Measurements from ENCODE around the gene PHLDA2.
A peak's percentile ranks its signal among the peaks of the same experiment; 100 is the strongest.

The PHLDA2 gene

GRCh38 chr11:2886936-2887335, 42.3 kb downstream of the PHLDA2 start:
- no peak for DNase-seq (ENCODE audit: low spot score)
- no peak for TF ChIP-seq CTCF (IDR thresholded peaks at IDR 0.05; ENCODE audit: borderline replicate concordance, control extremely low read depth, extremely low read depth, insufficient read depth, missing control alignments)
- in situ Hi-C loops (cut with MboI; ENCODE audit: low sequenced_read_pairs, unreplicated experiment) = no loop called here

GRCh38 chr11:2886191-2886894, 42.9 kb downstream of the PHLDA2 start:
- TF ChIP-seq CTCF (IDR thresholded peaks at IDR 0.05; ENCODE audit: borderline replicate concordance, control extremely low read depth, extremely low read depth, insufficient read depth, missing control alignments) = peak; percentile 3
- in situ Hi-C loops (cut with MboI; ENCODE audit: low sequenced_read_pairs, unreplicated experiment) = no loop called here
- no peak for DNase-seq (ENCODE audit: low spot score)

DNA sequence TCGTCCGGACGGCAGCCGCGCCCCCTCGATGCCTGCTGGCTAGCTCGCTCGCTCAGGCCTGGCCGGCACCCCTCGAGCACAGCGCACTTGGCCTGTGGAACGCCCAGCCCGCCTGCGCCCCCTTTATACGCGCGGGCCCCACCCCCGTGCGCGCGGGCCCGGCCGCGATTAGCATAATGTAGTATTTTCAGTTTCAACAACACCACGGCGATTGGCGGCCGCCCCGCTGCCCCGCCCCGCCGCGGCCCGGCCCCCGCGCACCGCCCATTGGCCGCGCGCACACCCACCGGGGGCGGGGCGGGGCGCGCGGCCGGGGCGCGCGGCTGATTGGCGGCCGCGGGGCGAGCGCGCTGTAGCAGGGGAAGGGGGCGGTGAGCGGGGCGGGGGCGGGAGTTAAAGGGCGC, 43.5 kb downstream of the PHLDA2 start, which contains the start of gene CDKN1C:
Gene CDKN1C, minus strand, starts transcription at position 98 of the 404 bp plus-strand sequence. CDS start 319 bp downstream, outside the sequence.
- DNase-seq (ENCODE audit: low spot score) = peak; percentile 95
- in situ Hi-C loops (cut with MboI; ENCODE audit: low sequenced_read_pairs, unreplicated experiment) = no loop called here
- no peak for TF ChIP-seq CTCF (IDR thresholded peaks at IDR 0.05; ENCODE audit: borderline replicate concordance, control extremely low read depth, extremely low read depth, insufficient read depth, missing control alignments)

GRCh38 chr11:2885017-2885677, 44.1 kb downstream of the PHLDA2 start:
- peak; percentile 34 for TF ChIP-seq CTCF (IDR thresholded peaks at IDR 0.05; ENCODE audit: borderline replicate concordance, control extremely low read depth, extremely low read depth, insufficient read depth, missing control alignments)
- DNase-seq (ENCODE audit: low spot score) = peak; percentile 69
- in situ Hi-C loops (cut with MboI; ENCODE audit: low sequenced_read_pairs, unreplicated experiment) = no loop called here

DNA sequence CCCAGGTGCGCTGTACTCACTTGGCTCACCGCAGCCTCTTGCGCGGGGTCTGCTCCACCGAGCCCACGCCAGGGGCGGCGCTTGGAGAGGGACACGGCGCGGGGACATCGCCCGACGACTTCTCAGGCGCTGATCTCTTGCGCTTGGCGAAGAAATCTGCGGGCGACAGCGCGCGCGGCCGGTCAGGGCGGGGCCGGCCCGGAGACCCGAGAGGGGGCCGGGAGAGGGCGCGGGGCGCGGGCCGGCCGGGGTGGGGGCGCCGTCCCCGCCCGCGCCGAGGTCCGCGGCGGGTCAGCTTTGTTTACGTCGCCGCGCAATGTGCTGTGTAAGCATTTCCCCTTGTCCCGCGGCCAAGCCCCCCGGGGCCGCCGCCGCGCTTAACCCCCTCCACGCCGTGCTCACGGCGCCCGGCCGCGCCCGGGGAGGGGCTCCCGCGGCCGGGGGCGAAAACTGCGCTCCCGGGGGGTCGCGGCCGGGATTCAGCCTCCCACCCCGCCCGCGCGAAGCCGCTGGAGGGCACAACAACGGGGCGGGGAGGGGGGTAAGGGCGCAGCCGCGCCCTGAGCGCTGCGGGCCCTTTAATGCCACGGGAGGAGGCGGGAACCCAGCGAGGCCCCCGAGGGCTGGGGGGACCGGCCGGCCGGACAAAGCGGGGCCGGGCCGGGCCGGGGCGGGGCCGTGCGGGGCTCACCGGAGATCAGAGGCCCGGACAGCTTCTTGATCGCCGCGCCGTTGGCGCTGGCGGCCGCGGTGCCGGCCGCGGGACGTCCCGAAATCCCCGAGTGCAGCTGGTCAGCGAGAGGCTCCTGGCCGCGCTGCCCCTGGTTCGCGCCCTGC, 45.0 kb downstream of the PHLDA2 start:
- in situ Hi-C loops (cut with MboI; ENCODE audit: low sequenced_read_pairs, unreplicated experiment) = no loop called here
- DNase-seq (ENCODE audit: low spot score) = no peak
- no peak for TF ChIP-seq CTCF (IDR thresholded peaks at IDR 0.05; ENCODE audit: borderline replicate concordance, control extremely low read depth, extremely low read depth, insufficient read depth, missing control alignments)

DNA sequence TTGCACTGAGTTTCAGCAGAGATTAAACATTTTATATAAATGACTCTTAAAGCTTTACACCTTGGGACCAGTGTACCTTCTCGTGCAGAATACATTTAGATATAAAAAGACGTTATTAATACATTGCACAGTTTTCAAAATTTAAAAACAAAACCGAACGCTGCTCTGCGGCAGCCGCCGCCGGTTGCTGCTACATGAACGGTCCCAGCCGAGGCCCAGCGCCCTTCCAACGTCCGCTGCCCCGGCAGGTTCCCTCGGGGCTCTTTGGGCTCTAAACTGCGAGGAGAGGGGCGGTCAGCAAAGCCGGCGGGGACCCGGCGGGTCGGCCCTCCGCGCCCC, 45.6 kb downstream of the PHLDA2 start:
- in situ Hi-C loops (cut with MboI; ENCODE audit: low sequenced_read_pairs, unreplicated experiment) = no loop called here
- no peak for DNase-seq (ENCODE audit: low spot score)
- TF ChIP-seq CTCF (IDR thresholded peaks at IDR 0.05; ENCODE audit: borderline replicate concordance, control extremely low read depth, extremely low read depth, insufficient read depth, missing control alignments) = no peak

All from GM13976 (cell line).